ENCODE measurements around the gene SRPRA.

Gene SRPRA

GRCh38 chr11:126229858-126230540 is 38.7 kb downstream of the SRPRA start:
- DNase-seq (ENCODE audit: low read depth): no peak

- DNase-seq (ENCODE audit: low read depth): no peak
Measured at GRCh38 chr11:126226334-126227084, 42.2 kb downstream of the SRPRA start.

GRCh38 chr11:126225295-126225665 is 43.4 kb downstream of the SRPRA start:
- no peak for DNase-seq (ENCODE audit: low read depth)

GRCh38 chr11:126224647-126225294 is 43.9 kb downstream of the SRPRA start:
- DNase-seq (ENCODE audit: low read depth): no peak

- no peak for DNase-seq (ENCODE audit: low read depth)
Measured at GRCh38 chr11:126219547-126219946, 49.1 kb downstream of the SRPRA start.

GRCh38 chr11:126217491-126217890 is 51.2 kb downstream of the SRPRA start:
- no peak for DNase-seq (ENCODE audit: low read depth)

- DNase-seq (ENCODE audit: low read depth): no peak
Measured at GRCh38 chr11:126216526-126217305, 52.0 kb downstream of the SRPRA start.

GRCh38 chr11:126214841-126215240 is 53.9 kb downstream of the SRPRA start:
- no peak for DNase-seq (ENCODE audit: low read depth)

- DNase-seq (ENCODE audit: low read depth): no peak
Measured at GRCh38 chr11:126214441-126214840, 54.3 kb downstream of the SRPRA start.

Data from non-pigmented ciliary epithelial cell (primary cell).